Activated CD4-positive, alpha-beta T cell treated with anti-CD3 and anti-CD28 coated beads for 36 hours (primary cell): Measurements from ENCODE around the gene KLHL35. TPM values are rescaled to one million over a fixed set of nuclear protein-coding genes. Genes with fewer than 3 reads are reported as not detected.

Experiments
- ATAC-seq: fragments of 200-7000 bp; cut with Tn5 transposase; one replicate; pipeline ENCODE4 v1.10.0; 2021; ENCODE audit warnings: mild to moderate bottlenecking, moderate library complexity
- CTCF ChIA-PET: fragments of 350-600 bp; sonication (Branson Sonifier 250); formaldehyde crosslinking; loops from one replicate; lab custom pipeline; 2021; ENCODE audit warnings: antibody characterized with exemption; lab: Charles Lee
- POLR2A ChIA-PET: fragments of 350-600 bp; sonication (Branson Sonifier 250); formaldehyde crosslinking; loops from one replicate; lab custom pipeline; 2021; ENCODE audit warnings: antibody characterized with exemption, inconsistent platforms; lab: Charles Lee
- DNase-seq: peaks from one replicate; pipeline ENCODE4 v3.0.0-alpha.2; 2020
- H3K27ac Mint-ChIP-seq: one replicate; pipeline ENCODE4 v1.8.0; 2021; ENCODE audit warnings: mixed read lengths
- H3K27me3 Mint-ChIP-seq: one replicate; pipeline ENCODE4 v1.8.0; 2021; ENCODE audit warnings: mixed read lengths
- H3K36me3 Mint-ChIP-seq: one replicate; pipeline ENCODE4 v1.8.0; 2021; ENCODE audit warnings: low read depth, mixed read lengths
- H3K4me1 Mint-ChIP-seq: one replicate; pipeline ENCODE4 v1.8.0; 2021; ENCODE audit warnings: mixed read lengths
- H3K4me3 Mint-ChIP-seq: one replicate; pipeline ENCODE4 v1.8.0; 2021; ENCODE audit warnings: mild to moderate bottlenecking, moderate library complexity, mixed read lengths
- H3K9me3 Mint-ChIP-seq: one replicate; pipeline ENCODE4 v1.8.0; 2021; ENCODE audit warnings: low read depth, mixed read lengths
- intact Hi-C, 2 experiments: fragments of 100-400 bp; cut with DNase I in 1 of 2; cut with micrococcal nuclease in 1 of 2; formaldehyde crosslinking; loops; one replicate each; pipeline versions ENCODE4 v1.14.2 to v1.15.1; 2022 to 2024; cut with DNase I, micrococcal nuclease
- total RNA-seq, 2 experiments: library from RNA; stranded (reverse); gene quantifications; one replicate each; pipeline ENCODE4 v1.2.3, GENCODE V29; 2021

The KLHL35 gene, protein sequence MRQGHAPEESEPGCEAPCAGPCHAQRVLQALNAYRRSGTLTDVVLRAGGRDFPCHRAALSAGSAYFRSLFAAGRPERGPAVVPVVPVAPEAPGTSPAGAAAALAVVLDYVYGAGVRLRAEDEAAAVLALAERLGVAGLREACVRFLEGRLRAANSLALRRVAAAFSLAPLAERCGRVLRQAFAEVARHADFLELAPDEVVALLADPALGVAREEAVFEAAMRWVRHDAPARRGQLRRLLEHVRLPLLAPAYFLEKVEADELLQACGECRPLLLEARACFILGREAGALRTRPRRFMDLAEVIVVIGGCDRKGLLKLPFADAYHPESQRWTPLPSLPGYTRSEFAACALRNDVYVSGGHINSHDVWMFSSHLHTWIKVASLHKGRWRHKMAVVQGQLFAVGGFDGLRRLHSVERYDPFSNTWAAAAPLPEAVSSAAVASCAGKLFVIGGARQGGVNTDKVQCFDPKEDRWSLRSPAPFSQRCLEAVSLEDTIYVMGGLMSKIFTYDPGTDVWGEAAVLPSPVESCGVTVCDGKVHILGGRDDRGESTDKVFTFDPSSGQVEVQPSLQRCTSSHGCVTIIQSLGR
- total RNA-seq: under 1 TPM; 0.62 to 0.65 TPM

DNA sequence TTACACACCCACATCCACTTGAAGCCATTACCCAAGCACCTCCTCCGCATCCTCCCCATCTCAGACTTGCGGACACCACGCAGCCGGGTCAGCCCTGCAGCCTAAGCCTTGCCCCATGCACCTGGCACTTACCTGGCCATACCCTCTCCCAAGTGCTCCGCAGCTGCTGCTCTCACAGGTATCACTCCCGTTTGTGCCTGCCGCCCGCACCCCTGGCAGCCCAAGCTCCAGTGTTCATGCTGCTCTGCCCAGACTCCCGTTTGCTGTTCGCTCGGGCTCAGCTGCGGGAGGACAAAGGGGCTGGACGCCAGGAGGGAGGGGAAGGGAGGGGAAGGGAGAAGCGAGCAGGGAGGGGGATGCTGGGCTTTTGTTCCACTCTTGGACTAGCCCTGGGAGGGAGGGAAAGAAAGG, at the start of gene KLHL35:
KLHL35 (minus strand) TSS at position 293 of the 411 bp plus-strand sequence. CDS start 2,574 bp downstream, outside the sequence.
- ChIA-PET CTCF (interaction anchor here (0.6 to 2.0 kb wide), 3 partner anchors 20 to 1240 kb away, joined by 3 to 5 read pairs (median 4); no protein-coding TSS in a partner anchor), POLR2A (no interaction called here)
- peaks cover 10% of the 10 kb centered on the region for H3K36me3 Mint-ChIP-seq
- DNase-seq (no peak), ATAC-seq (no peak)
- H3K27ac Mint-ChIP-seq: no peak within 1 kb of the TSS
- intact Hi-C loops: no loop called here
- H3K4me3 Mint-ChIP-seq: no peak within 1 kb of the TSS
- H3K27me3 Mint-ChIP-seq: peaks cover 48% of the 10 kb centered on the region
- H3K9me3 Mint-ChIP-seq: peaks cover 8% of the 10 kb centered on the region
- peaks cover 16% of the 10 kb centered on the region for H3K4me1 Mint-ChIP-seq

DNA sequence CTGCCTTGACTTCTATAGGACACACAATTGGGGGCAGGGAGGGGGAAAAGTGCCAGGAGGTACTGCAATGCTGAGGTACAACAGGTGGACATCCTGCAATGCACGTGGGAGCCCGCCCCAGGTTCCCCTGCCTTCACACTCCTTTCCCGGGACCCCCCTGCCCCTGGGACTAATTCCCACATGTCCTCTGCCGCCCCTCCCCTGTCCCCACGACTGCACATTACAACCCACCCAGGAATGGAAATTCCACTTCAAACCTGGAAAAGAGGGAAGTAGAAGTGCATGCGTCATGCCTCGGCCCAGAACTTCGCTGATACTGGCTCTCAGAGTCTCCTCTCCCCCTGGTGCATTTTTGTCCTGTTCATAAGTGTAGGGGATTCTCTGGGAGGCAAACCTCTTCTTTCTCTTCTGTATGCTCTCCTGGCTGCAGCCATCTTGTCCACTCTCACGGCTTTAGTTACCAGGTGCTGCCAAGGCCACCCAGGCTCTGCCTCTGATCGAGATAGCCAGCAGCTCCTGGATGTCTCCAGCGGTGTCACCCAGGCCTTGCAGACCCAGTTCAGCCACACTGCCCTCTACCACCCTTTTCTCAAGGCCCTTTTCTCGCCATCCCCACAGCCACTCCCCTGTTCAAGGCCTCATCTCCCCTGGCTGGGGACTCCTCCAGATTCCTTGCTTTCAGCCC, 49.1 kb upstream of the KLHL35 start:
- ATAC-seq (no peak), DNase-seq (no peak)
- intact Hi-C loops: no loop called here
- Mint-ChIP-seq H3K9me3 (no peaks in the 10 kb centered on the region), H3K4me1 (no peaks in the 10 kb centered on the region), H3K27me3 (no peaks in the 10 kb centered on the region), H3K4me3 (no peak overlapping the region), H3K36me3 (no peaks in the 10 kb centered on the region), H3K27ac (no peak overlapping the region)
- ChIA-PET CTCF (no interaction called here), POLR2A (no interaction called here)

DNA sequence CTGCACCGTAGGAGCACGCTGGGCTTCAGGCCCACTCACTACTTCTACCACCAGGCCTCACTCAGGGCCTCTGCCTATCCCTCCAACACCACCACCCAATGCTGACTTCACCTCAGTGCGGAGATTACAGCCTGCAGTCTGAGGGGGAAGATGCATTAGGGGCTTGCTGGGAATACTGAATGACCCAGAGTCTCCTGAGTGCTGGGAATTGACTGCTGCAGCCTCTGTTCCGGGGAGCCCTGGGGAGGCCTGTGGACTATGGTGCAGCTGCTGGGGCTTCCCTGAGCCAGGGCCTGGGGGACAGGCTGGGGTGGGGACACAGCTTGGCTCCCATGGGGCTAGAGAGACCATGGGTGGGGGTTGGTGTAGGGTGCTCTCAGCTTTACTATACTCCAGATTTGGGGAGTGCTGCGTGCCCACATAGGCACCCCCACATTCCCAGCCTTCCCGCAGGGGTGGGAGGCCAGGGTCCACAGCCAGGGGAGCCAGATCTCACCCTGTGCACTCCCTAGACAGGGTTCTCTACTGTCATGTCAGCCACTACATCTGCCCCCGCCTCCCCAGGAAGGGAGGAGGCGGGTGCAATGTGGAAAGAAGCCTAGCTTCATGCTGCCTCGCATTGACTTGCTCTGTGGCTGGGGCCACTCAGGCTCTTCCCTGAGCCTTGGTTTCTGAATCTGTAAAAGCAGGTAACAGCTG, 48.4 kb upstream of the KLHL35 start:
- no peak for DNase-seq
- intact Hi-C loops: no loop called here
- POLR2A ChIA-PET: no interaction called here
- H3K36me3 Mint-ChIP-seq: no peaks in the 10 kb centered on the region
- no peaks in the 10 kb centered on the region for H3K27me3 Mint-ChIP-seq
- H3K4me3 Mint-ChIP-seq: no peak overlapping the region
- H3K27ac Mint-ChIP-seq: no peak overlapping the region
- ATAC-seq: no peak
- H3K9me3 Mint-ChIP-seq: no peaks in the 10 kb centered on the region
- no peaks in the 10 kb centered on the region for H3K4me1 Mint-ChIP-seq
- CTCF ChIA-PET: interaction anchor here (0.5 kb wide), 1 partner anchor 214 kb away, joined by 4 read pairs; no protein-coding TSS in a partner anchor

DNA sequence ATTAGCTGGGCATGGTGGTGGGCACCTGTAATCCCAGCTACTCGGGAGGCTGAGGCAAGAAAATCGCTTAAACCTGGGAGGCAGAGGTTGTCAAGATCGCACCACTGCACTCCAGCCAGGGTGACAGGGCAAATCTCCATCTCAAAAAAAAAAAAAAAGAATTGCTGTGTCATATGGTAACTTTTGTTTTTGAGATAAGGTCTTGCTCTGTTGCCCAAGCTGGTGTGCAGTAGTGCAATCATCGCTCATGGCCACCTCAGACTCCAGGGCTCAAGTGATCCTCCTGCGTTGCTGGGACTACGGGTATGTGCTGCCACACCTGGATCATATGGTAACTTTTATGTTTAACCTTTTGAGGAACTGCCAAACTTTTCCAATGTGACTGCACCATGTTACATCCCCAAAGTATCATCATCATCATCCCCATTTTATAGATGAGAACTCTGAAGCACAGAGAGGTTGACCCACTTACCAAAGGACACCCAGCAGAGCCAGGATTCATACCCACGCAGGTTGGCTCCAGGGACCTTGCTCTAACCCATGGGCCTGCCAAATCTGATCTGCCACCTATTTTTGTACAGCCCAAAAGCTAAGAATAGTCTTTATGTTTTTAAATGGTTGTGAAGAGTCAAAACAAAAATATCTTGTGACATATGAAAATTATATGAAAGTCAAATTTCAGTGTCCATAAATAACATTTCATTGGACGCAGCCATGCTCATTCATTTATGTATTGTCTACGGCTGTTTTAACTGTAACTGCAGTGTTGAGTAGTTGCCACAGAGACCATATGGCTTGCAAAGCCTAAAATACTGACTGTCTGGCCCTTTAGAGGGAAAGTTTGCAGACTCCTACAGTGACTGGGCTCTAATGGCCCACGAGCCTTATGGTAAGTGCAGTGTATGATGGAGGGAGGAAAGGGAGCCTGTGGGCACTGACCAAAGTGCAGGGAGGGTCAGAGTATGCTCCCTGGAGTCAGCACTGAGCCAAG, 47.5 kb upstream of the KLHL35 start:
- ChIA-PET CTCF (interaction anchor here (0.5 to 0.6 kb wide), 2 partner anchors 135 to 215 kb away, joined by 3 to 4 read pairs; no protein-coding TSS in a partner anchor), POLR2A (no interaction called here)
- H3K9me3 Mint-ChIP-seq: no peaks in the 10 kb centered on the region
- ATAC-seq: no peak
- H3K36me3 Mint-ChIP-seq: no peaks in the 10 kb centered on the region
- H3K4me1 Mint-ChIP-seq: peaks cover 8% of the 10 kb centered on the region
- H3K27me3 Mint-ChIP-seq: no peaks in the 10 kb centered on the region
- no peak overlapping the region for H3K4me3 Mint-ChIP-seq
- DNase-seq: no peak
- H3K27ac Mint-ChIP-seq: no peak overlapping the region
- intact Hi-C loops: no loop called here

DNA sequence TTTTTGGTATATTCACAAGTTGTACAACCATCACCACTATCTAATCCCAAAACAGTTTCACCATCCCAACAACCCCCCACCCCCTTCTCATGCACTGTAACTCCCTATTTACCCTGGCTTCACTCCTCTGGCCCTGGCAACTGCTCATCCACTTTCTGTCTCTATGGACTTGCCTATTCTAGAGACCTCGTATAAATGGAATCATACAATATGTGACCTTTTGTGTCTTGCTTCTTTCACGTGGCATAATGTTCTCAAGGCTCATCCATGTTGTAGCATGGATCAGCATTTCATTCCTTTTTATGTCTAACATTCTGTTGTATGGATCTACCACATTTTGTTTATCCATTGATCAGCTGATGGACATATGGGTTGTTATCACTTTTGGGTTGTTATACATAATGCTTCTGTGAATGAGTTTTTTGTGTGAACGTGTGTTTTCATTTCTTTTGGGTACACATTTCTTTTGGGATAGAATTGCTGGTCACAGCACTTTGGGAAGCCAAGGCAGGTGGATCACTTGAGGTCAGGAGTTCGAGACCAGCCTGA, 46.7 kb upstream of the KLHL35 start:
- no peaks in the 10 kb centered on the region for H3K9me3 Mint-ChIP-seq
- CTCF ChIA-PET: interaction anchor here (0.6 kb wide), 1 partner anchor 134 kb away, joined by 3 read pairs; no protein-coding TSS in a partner anchor
- peaks cover 16% of the 10 kb centered on the region for H3K4me1 Mint-ChIP-seq
- POLR2A ChIA-PET: no interaction called here
- H3K27ac Mint-ChIP-seq: no peak overlapping the region
- no peaks in the 10 kb centered on the region for H3K27me3 Mint-ChIP-seq
- no peak overlapping the region for H3K4me3 Mint-ChIP-seq
- no peak for DNase-seq
- intact Hi-C loops: no loop called here
- H3K36me3 Mint-ChIP-seq: no peaks in the 10 kb centered on the region
- ATAC-seq: no peak

DNA sequence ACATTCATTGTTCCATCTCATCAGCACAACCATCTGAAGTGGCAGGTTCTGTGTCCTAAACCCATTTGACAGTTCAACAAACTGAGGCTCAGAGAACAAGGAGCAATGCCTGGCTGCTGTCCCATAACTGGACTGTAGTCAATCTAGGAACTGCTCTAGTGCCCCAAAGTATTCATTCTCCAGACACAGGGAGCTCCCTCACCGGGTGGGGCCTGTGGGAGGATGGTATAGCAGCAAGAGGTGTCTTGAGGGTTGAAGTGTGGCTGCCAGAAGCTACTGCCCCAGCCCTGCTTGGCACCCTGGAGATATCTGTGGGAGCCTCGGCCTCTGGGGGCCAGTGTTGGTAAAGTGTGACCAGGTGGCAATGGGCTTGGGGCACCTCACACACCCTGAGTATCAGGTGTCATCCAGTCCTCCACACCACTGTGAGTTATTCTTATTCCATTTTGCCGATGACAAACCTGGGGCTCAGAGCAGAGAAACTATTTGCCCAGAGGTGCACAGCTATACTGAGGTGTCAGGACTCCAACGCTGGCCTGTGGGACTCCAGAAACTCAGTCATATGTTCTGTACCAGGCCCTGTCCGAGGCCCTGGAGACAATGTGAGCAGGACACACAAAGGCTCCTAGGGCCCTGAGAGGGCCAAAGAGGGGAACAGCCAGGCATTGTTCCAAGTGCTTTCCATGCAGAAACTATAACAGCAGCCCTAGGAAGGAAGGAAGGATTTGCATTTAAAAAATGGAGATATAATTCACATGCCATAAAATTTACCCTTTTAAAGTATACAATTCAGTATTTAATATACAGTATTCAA, 46.0 kb upstream of the KLHL35 start:
- Mint-ChIP-seq H3K9me3 (no peaks in the 10 kb centered on the region), H3K27ac (no peak overlapping the region), H3K36me3 (no peaks in the 10 kb centered on the region), H3K4me1 (peaks cover 17% of the 10 kb centered on the region), H3K27me3 (no peaks in the 10 kb centered on the region), H3K4me3 (no peak overlapping the region)
- ATAC-seq: no peak
- ChIA-PET CTCF (interaction anchor here (1.4 to 1.8 kb wide), 2 partner anchors 26 to 28 kb away, joined by 3 to 4 read pairs; no protein-coding TSS in a partner anchor), POLR2A (no interaction called here)
- intact Hi-C loops: no loop called here
- DNase-seq: no peak

DNA sequence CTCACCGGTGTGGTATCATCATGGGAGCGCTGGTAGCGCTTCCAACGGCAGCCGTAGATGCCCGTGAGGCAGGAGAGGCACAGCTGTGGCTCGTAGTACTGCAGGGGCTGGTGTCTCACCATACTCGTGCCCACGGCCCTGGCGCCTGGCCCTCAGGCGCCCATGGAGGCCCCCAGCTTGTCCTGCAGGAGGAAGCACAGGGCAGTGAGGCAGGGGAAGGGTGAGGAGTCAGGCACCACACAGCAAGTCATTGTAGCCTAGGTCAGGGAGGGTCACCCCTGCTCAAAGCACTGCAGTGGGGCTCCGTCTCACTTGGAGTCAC, 44.6 kb upstream of the KLHL35 start:
- no peak for DNase-seq
- CTCF ChIA-PET: interaction anchor here (0.6 to 1.8 kb wide), 3 partner anchors 26 to 1180 kb away, joined by 3 to 4 read pairs (median 4); no protein-coding TSS in a partner anchor
- POLR2A ChIA-PET: no interaction called here
- intact Hi-C loops: no loop called here
- Mint-ChIP-seq H3K27ac (no peak overlapping the region), H3K27me3 (no peaks in the 10 kb centered on the region), H3K9me3 (no peaks in the 10 kb centered on the region), H3K4me1 (peaks cover 17% of the 10 kb centered on the region), H3K36me3 (peaks cover under 1% of the 10 kb centered on the region), H3K4me3 (no peak overlapping the region)
- ATAC-seq: no peak

DNA sequence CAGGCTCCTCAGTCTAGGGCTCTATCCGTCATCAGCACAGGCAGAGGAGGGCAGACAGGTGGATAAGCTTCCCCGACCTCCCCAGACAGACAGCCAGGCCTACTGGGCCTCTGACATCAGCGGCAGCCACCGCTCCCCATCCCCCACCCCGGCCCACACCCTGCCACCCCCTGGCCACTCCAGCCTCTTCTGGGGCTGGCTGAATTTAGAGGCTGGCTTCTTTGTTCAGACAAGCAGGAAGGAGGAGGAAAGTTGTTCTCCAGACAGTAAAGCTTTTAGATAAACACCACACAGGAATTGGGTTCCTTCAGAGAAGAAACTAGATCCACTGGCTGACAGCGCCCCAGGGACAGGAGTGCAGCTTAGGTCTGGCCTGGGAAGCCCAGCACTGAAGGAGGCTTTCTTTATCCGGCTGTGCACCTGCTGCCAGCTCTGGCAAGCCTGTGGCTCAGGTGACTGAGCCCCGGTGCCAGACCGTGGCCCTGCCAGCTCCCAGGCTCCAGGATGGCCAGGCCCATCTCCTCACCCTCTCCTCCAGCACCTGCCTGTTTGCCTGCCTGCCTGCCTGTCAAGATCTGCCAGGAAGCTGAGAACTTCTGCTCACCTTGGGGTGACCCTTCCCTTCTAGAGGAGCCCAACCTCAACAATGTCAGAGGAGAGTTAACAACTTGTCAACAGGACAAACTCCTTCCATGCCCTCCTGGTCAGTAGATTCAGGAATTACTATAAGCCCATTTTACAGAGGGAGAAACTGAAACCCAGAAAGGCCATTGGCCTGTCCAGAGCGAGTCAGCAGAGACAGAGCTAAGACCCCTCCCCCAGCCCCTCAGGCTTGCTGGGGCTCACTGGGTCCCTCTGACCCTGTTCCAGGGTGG, 44.0 kb upstream of the KLHL35 start:
- no peak for DNase-seq
- H3K27ac Mint-ChIP-seq: peak overlapping the region; percentile 39
- ChIA-PET POLR2A (interaction anchor here (0.5 kb wide), 1 partner anchor 18 kb away, joined by 5 read pairs; no protein-coding TSS in a partner anchor), CTCF (interaction anchor here (0.7 to 2.1 kb wide), 3 partner anchors 26 to 61 kb away, joined by 3 to 6 read pairs (median 3); no protein-coding TSS in a partner anchor)
- no peaks in the 10 kb centered on the region for H3K27me3 Mint-ChIP-seq
- H3K36me3 Mint-ChIP-seq: peaks cover 2% of the 10 kb centered on the region
- ATAC-seq: no peak
- H3K4me1 Mint-ChIP-seq: peaks cover 17% of the 10 kb centered on the region
- intact Hi-C loops: no loop called here
- no peak overlapping the region for H3K4me3 Mint-ChIP-seq
- no peaks in the 10 kb centered on the region for H3K9me3 Mint-ChIP-seq
